SU-DHL-6 (cell line): Measurements from ENCODE around the gene SLC25A40.
A peak's percentile ranks its signal among the peaks of the same experiment; 100 is the strongest.
"Not testable (repeated sequence)": the region's sequence is repeated elsewhere in the genome, so short reads cannot be mapped to it uniquely, and the experiment has no call there.

Source experiments
- H2AFZ ChIP-seq: fragments of 200-600 bp; sonication (generic); 2 replicates; pipeline ENCODE4 v1.6.1; 2014; ENCODE audit warnings: low read depth, mild to moderate bottlenecking, moderate library complexity, mixed read lengths, antibody characterized with exemption, low read length; ENCODE audit not compliant: severe bottlenecking
- H3F3A ChIP-seq: fragments of 200-600 bp; shearing (Covaris generic); 2 replicates; pipeline ENCODE4 v1.6.0; 2016; ENCODE audit warnings: antibody characterized with exemption, mild to moderate bottlenecking; ENCODE audit not compliant: insufficient read depth
- H3K27ac ChIP-seq: fragments of 200-600 bp; sonication (generic); 2 replicates; pipeline ENCODE4 v1.5.1; 2016; ENCODE audit warnings: low read depth, mild to moderate bottlenecking, low read length, moderate library complexity, mixed read lengths
- H3K27me3 ChIP-seq: fragments of 200-600 bp; sonication (generic), shearing (Covaris generic); 2 replicates; pipeline ENCODE4 v1.6.0; 2014; ENCODE audit warnings: mild to moderate bottlenecking, low read length
- H3K36me3 ChIP-seq: fragments of 200-600 bp; sonication (generic); 2 replicates; pipeline ENCODE4 v1.6.1; 2014; ENCODE audit warnings: mild to moderate bottlenecking, low read length, mixed read lengths
- H3K4me2 ChIP-seq: fragments of 300-600, 200-600 bp; shearing (Covaris generic), sonication (generic); 2 replicates; pipeline ENCODE4 v1.6.0; 2014; ENCODE audit warnings: low read length, low read depth, mild to moderate bottlenecking; ENCODE audit not compliant: poor library complexity, severe bottlenecking
- H3K4me3 ChIP-seq: fragments of 200-600 bp; sonication (generic); 2 replicates; pipeline ENCODE4 v1.5.1; 2014; ENCODE audit warnings: antibody characterized with exemption, low read length, mild to moderate bottlenecking, mixed read lengths; ENCODE audit not compliant: insufficient read depth, poor library complexity, severe bottlenecking
- H3K79me2 ChIP-seq: fragments of 200-600 bp; sonication (generic); 2 replicates; pipeline ENCODE4 v1.6.1; 2014; ENCODE audit warnings: mild to moderate bottlenecking, low read length, moderate library complexity; ENCODE audit not compliant: insufficient read depth
- H3K9ac ChIP-seq: fragments of 200-600 bp; sonication (generic); 2 replicates; pipeline ENCODE4 v1.7.0; 2014; ENCODE audit warnings: mild to moderate bottlenecking, low read length
- H3K9me2 ChIP-seq: fragments of 200-600 bp; sonication (generic); replicated peaks from 2 replicates; pipeline ENCODE4 v1.6.1; 2014; ENCODE audit warnings: low read length; ENCODE audit not compliant: insufficient read depth
- H3K9me3 ChIP-seq: fragments of 200-600 bp; sonication (generic); 2 replicates; pipeline ENCODE4 v1.6.1; 2014; ENCODE audit warnings: low read length, mixed read lengths; ENCODE audit not compliant: insufficient read depth
- H4K20me1 ChIP-seq: fragments of 200-600 bp; sonication (generic); 2 replicates; pipeline ENCODE4 v1.6.1; 2014; ENCODE audit warnings: low read depth, mild to moderate bottlenecking, antibody characterized with exemption, low read length, moderate library complexity, mixed read lengths
- CTCF ChIP-seq: fragments of 200-600 bp; sonication (generic); IDR thresholded peaks from one replicate; pipeline ENCODE4 v1.5.1; 2017; ENCODE audit warnings: antibody characterized with exemption, mild to moderate bottlenecking, low read length, moderate library complexity; ENCODE audit not compliant: insufficient read depth, poor library complexity, severe bottlenecking
- EZH2phosphoT487 ChIP-seq: fragments of 200-600 bp; sonication (generic), shearing (Covaris generic); conservative IDR thresholded peaks from 2 replicates; pipeline ENCODE4 v1.6.1; 2018; ENCODE audit warnings: mild to moderate bottlenecking, antibody characterized with exemption, low read length, moderate library complexity, mixed read lengths

Gene SLC25A40, protein sequence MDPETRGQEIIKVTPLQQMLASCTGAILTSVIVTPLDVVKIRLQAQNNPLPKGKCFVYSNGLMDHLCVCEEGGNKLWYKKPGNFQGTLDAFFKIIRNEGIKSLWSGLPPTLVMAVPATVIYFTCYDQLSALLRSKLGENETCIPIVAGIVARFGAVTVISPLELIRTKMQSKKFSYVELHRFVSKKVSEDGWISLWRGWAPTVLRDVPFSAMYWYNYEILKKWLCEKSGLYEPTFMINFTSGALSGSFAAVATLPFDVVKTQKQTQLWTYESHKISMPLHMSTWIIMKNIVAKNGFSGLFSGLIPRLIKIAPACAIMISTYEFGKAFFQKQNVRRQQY

DNA sequence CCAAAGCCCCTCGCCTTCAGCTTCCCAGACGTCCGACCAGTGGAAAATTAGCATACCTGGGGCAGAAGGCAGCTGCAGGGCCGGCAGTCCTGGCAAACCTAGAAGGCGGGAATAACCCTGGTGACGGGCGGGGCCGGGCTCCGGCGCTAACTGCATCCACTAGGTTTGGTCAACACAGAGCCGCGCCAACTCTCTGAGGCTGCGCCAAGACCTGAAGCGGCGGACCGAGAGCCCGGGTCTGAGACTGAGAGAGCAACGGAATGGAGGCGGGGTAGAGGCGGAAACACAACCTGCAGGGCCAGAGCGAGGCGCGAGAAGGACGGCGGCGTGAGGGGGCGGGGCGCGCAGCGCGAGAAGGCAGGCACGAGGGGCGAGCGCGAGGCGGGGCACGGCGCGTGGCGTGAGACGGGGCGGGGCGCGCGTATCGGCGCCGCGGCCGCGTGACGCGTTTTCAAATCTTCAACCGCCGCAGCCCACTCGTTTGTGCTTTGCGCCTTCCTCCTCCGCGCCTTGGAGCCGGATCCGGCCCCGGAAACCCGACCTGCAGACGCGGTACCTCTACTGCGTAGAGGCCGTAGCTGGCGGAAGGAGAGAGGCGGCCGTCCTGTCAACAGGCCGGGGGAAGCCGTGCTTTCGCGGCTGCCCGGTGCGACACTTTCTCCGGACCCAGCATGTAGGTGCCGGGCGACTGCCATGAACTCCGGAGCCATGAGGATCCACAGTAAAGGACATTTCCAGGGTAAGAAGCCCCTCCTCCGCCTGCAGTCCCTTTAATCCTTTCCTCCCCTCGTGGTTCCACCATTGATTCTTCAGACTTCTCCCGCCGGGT lies at the start of gene SLC25A40, which contains the start of gene DBF4:
Gene SLC25A40 (minus strand): TSS at position 321 of the 829 bp plus-strand sequence. CDS start 17,633 bp downstream, outside the sequence.
Gene DBF4 (plus strand): TSS at position 454 of the 829 bp plus-strand sequence. CDS start 240 bp downstream, at position 694.
- peak within 1 kb of the TSS; percentile 86 for H2AFZ ChIP-seq
- peak within 1 kb of the TSS; percentile 99 for H3K4me3 ChIP-seq
- TF ChIP-seq CTCF = no peak
- no peak for TF ChIP-seq EZH2phosphoT487
- H4K20me1 ChIP-seq = peaks cover 12% of the 10 kb centered on the region; the same call in 1 of the 2 replicates
- peaks cover 51% of the 10 kb centered on the region for H3K36me3 ChIP-seq
- H3K27ac ChIP-seq = peak within 1 kb of the TSS; percentile 95
- peaks cover 95% of the 10 kb centered on the region for H3K79me2 ChIP-seq
- H3K9me3 ChIP-seq = peaks cover 12% of the 10 kb centered on the region
- no peaks in the 10 kb centered on the region for H3K27me3 ChIP-seq
- peak within 1 kb of the TSS; percentile 97 for H3K9ac ChIP-seq
- no peaks in the 10 kb centered on the region for H3K9me2 ChIP-seq
- H3F3A ChIP-seq = peaks cover 27% of the 10 kb centered on the region
- peak within 1 kb of the TSS; percentile 91 for H3K4me2 ChIP-seq

GRCh38 chr7:87922759-87923395 lies 46.7 kb upstream of the SLC25A40 start:
- not testable (repeated sequence) for H3K9ac ChIP-seq, H3K79me2 ChIP-seq, H3K4me3 ChIP-seq, H2AFZ ChIP-seq, H3K27me3 ChIP-seq, H3K4me2 ChIP-seq, H3F3A ChIP-seq, H3K9me3 ChIP-seq, H3K9me2 ChIP-seq, H3K27ac ChIP-seq, H3K36me3 ChIP-seq, H4K20me1 ChIP-seq

DNA sequence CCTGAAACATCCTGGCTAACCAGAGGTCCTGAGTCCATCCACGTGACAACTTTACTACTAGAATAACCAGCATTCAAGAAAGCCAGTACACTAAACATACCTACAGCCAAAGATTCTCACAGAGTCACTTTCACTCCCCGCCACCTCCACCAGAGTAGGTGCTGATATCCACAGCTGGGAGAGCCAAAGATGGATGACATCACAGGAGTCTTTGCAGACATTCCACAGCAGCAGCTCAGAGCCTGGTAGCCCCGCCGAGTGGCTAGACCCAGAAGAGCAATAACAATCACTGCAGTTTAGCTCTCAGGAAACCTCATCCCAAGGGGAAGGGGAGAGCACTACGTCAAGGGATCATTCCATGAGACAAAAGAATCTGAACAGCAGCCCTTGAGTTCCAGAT lies 44.4 kb upstream of the SLC25A40 start:
- TF ChIP-seq EZH2phosphoT487 (no peak), CTCF (no peak)
- H3K79me2 ChIP-seq = no peaks in the 10 kb centered on the region

More for the DNA sequence above, 44.4 kb upstream of the SLC25A40 start:
- H3K9ac ChIP-seq = no peak overlapping the region
- no peak overlapping the region for H3K27ac ChIP-seq
- H3K36me3 ChIP-seq = no peaks in the 10 kb centered on the region
- no peaks in the 10 kb centered on the region for H3K9me3 ChIP-seq
- no peaks in the 10 kb centered on the region for H3K27me3 ChIP-seq
- H3K4me3 ChIP-seq = no peak overlapping the region
- no peaks in the 10 kb centered on the region for H3K9me2 ChIP-seq
- no peak overlapping the region for H2AFZ ChIP-seq
- H3F3A ChIP-seq = no peaks in the 10 kb centered on the region
- H3K4me2 ChIP-seq = no peak overlapping the region
- H4K20me1 ChIP-seq = no peaks in the 10 kb centered on the region
